ENCODE measurements around the gene GNG3. TPM values are rescaled to one million over a fixed set of nuclear protein-coding genes. Genes with fewer than 3 reads are reported as not detected.
"Not testable (repeated sequence)": the region's sequence is repeated elsewhere in the genome, so short reads cannot be mapped to it uniquely, and the experiment has no call there.

The GNG3 gene
- total and polyA plus RNA-seq, 2 of the 4 experiments (the other 2 are of a cell fraction): not detected

- no peaks in the 10 kb centered on the region for H3K9me1 ChIP-seq (ENCODE audit: insufficient read depth, low read length)
- no CpG with 5 or more reads among the region's 2 CpGs for WGBS, 2 experiments (ENCODE audit: extremely low coverage in 2 of 2, insufficient read length in 1 of 2)
- no peaks in the 10 kb centered on the region for H3K27me3 ChIP-seq (ENCODE audit: control insufficient read depth, insufficient read depth, low read length)
- CTCF ChIA-PET: interaction anchor here (0.5 kb wide), 1 partner anchor 87 kb away, joined by 3 read pairs; no protein-coding TSS in a partner anchor
- peaks cover 7% of the 10 kb centered on the region for H3K4me1 ChIP-seq (ENCODE audit: control insufficient read depth, insufficient read depth, low read length)
- in situ Hi-C loops (cut with MboI; ENCODE audit: low sequenced_read_pairs): no loop called here
- no peak overlapping the region for H2AFZ ChIP-seq (replicated peaks; ENCODE audit: low read length, poor library complexity)
- peaks cover 16 to 49% of the 10 kb centered on the region in 2 experiments; a peak in 3 of 4 replicates for H3K79me1 ChIP-seq (ENCODE audit: low read depth in 1 of 2, low read length in 2 of 2)
- DNase-seq (peak; percentile 30), ATAC-seq (ENCODE audit: low read depth) (no peak)
- H2BK5ac ChIP-seq (ENCODE audit: low read depth, low read length, poor library complexity, severe bottlenecking): no peak overlapping the region
- peak overlapping the region; percentile 32; the same call in 1 of the 2 replicates for H3K9ac ChIP-seq (ENCODE audit: low read depth, low read length)
- H3K4me3 ChIP-seq (ENCODE audit: insufficient read depth, low read depth, low read length): no peak overlapping the region
- H2BK15ac ChIP-seq (ENCODE audit: low read depth, low read length): no peak overlapping the region
- H3K4me2 ChIP-seq (ENCODE audit: low read depth, low read length): 0 out of 2 replicates have a peak overlapping the region, but pooled peaks have one; percentile 7
- POLR2A ChIA-PET (ENCODE audit: unreplicated experiment): interaction anchor here (0.6 kb wide), 1 partner anchor 159 kb away, joined by 4 read pairs; no protein-coding TSS in a partner anchor
- H2BK120ac ChIP-seq (ENCODE audit: low read depth, low read length): no peak overlapping the region
- no peak overlapping the region for H3K14ac ChIP-seq (replicated peaks; ENCODE audit: low read depth, low read length)
- H4K5ac ChIP-seq (ENCODE audit: low read depth, low read length): no peak overlapping the region
- no peak overlapping the region for H3K27ac ChIP-seq (ENCODE audit: insufficient read depth, low read length)
- H3K56ac ChIP-seq (ENCODE audit: extremely low read depth, insufficient read depth, low read length): no peak overlapping the region
- no peaks in the 10 kb centered on the region for H3K9me3 ChIP-seq (ENCODE audit: control insufficient read depth, insufficient read depth, low read length)
- no peak overlapping the region for H4K8ac ChIP-seq (ENCODE audit: low read depth in 2 of 2, low read length in 2 of 2)
- no peak overlapping the region for H2BK20ac ChIP-seq (ENCODE audit: low read depth, low read length)
- peaks cover 19% of the 10 kb centered on the region for H3K36me3 ChIP-seq (ENCODE audit: control insufficient read depth, insufficient read depth, low read length)
- H2AK5ac ChIP-seq (ENCODE audit: low read depth, low read length): 0 out of 2 replicates have a peak overlapping the region, but pooled peaks have one; percentile 76
- intact Hi-C loops (cut with micrococcal nuclease): no loop called here
- dilution Hi-C loops (cut with HindIII; ENCODE audit: low sequenced_read_pairs, unreplicated experiment): no loop called here
- H4K20me1 ChIP-seq (ENCODE audit: insufficient read depth, low read length): no peaks in the 10 kb centered on the region
- H3K4ac ChIP-seq (ENCODE audit: low read depth, low read length): no peak overlapping the region
- H3K18ac ChIP-seq (ENCODE audit: low read depth, low read length): no peak overlapping the region
- TF ChIP-seq RAD21 (IDR thresholded peaks at IDR 0.05; ENCODE audit: low read length) (no peak), RFX5 (IDR thresholded peaks at IDR 0.05; ENCODE audit: low read depth, low read length) (no peak), FOS (IDR thresholded peaks at IDR 0.05; ENCODE audit: low read depth, low read length) (no peak)
- no peak overlapping the region for H2AK9ac ChIP-seq (replicated peaks; ENCODE audit: low read depth, low read length, poor library complexity)
- H3K23ac ChIP-seq (ENCODE audit: low read depth, low read length): peak overlapping the region; percentile 29; the same call in 1 of the 2 replicates
- no TSS peak for BruUV-seq (replicated peaks)
- H4K91ac ChIP-seq (ENCODE audit: insufficient read depth, low read depth, low read length): no peak overlapping the region
Measured at GRCh38 chr11:62673196-62673525, 34.3 kb upstream of the GNG3 start.

- Histone ChIP-seq H3K79me1 (ENCODE audit: low read depth in 1 of 2, low read length in 2 of 2) (peaks cover 18 to 52% of the 10 kb centered on the region in 2 experiments; a peak in 3 of 4 replicates), H3K36me3 (ENCODE audit: control insufficient read depth, insufficient read depth, low read length) (peaks cover 19% of the 10 kb centered on the region)
- H3K27ac ChIP-seq (ENCODE audit: insufficient read depth, low read length); H4K91ac ChIP-seq (ENCODE audit: insufficient read depth, low read depth, low read length); DNase-seq; H4K5ac ChIP-seq (ENCODE audit: low read depth, low read length); H2BK20ac ChIP-seq (ENCODE audit: low read depth, low read length); ATAC-seq (ENCODE audit: low read depth); H3K18ac ChIP-seq (ENCODE audit: low read depth, low read length); H2AFZ ChIP-seq (replicated peaks; ENCODE audit: low read length, poor library complexity); H3K9me3 ChIP-seq (ENCODE audit: control insufficient read depth, insufficient read depth, low read length); H3K14ac ChIP-seq (replicated peaks; ENCODE audit: low read depth, low read length); H3K27me3 ChIP-seq (ENCODE audit: control insufficient read depth, insufficient read depth, low read length); H3K9ac ChIP-seq (ENCODE audit: low read depth, low read length); H3K4ac ChIP-seq (ENCODE audit: low read depth, low read length); H3K9me1 ChIP-seq (ENCODE audit: insufficient read depth, low read length); intact Hi-C loops (cut with micrococcal nuclease); H4K20me1 ChIP-seq (ENCODE audit: insufficient read depth, low read length); H3K4me1 ChIP-seq (ENCODE audit: control insufficient read depth, insufficient read depth, low read length); H3K4me3 ChIP-seq (ENCODE audit: insufficient read depth, low read depth, low read length); H2BK15ac ChIP-seq (ENCODE audit: low read depth, low read length); CTCF ChIA-PET; BruUV-seq (replicated peaks); H3K23ac ChIP-seq (ENCODE audit: low read depth, low read length); H2BK5ac ChIP-seq (ENCODE audit: low read depth, low read length, poor library complexity, severe bottlenecking); dilution Hi-C loops (cut with HindIII; ENCODE audit: low sequenced_read_pairs, unreplicated experiment); H2AK9ac ChIP-seq (replicated peaks; ENCODE audit: low read depth, low read length, poor library complexity); H4K8ac ChIP-seq (ENCODE audit: low read depth in 2 of 2, low read length in 2 of 2); in situ Hi-C loops (cut with MboI; ENCODE audit: low sequenced_read_pairs); H2AK5ac ChIP-seq (ENCODE audit: low read depth, low read length); H3K56ac ChIP-seq (ENCODE audit: extremely low read depth, insufficient read depth, low read length); H3K4me2 ChIP-seq (ENCODE audit: low read depth, low read length); H2BK120ac ChIP-seq (ENCODE audit: low read depth, low read length): not testable (repeated sequence)
- POLR2A ChIA-PET (ENCODE audit: unreplicated experiment): interaction anchor here (0.6 kb wide), 1 partner anchor 44 kb away, joined by 6 read pairs; no protein-coding TSS in a partner anchor
- WGBS, 2 experiments (ENCODE audit: extremely low coverage in 2 of 2, insufficient read length in 1 of 2): 94% methylated on average over 6 of the region's 10 CpGs; no CpG with 5 or more reads in 1 of the 2 experiments
Measured at GRCh38 chr11:62675415-62675814, 32.1 kb upstream of the GNG3 start.

Measured in IMR-90 (cell line).